Loucy (cell line): Measurements from ENCODE around the gene GJA3.

Experiments
- H2AFZ ChIP-seq: fragments of 200-600 bp; sonication (generic); 2 replicates; pipeline ENCODE4 v1.6.0; 2016; ENCODE audit warnings: antibody characterized with exemption, mild to moderate bottlenecking, low read length, moderate library complexity
- H3F3A ChIP-seq: fragments of 200-600 bp; 2 replicates; pipeline ENCODE4 v1.6.0; 2016; ENCODE audit warnings: antibody characterized with exemption, low read depth, mild to moderate bottlenecking
- H3K27me3 ChIP-seq: fragments of 200-600 bp; sonication (generic); 2 replicates; pipeline ENCODE4 v1.6.1; 2014; ENCODE audit warnings: low read length, mild to moderate bottlenecking; ENCODE audit not compliant: insufficient read depth, poor library complexity, severe bottlenecking
- H3K36me3 ChIP-seq: fragments of 200-600 bp; sonication (generic); 2 replicates; pipeline ENCODE4 v1.6.1; 2016; ENCODE audit warnings: low read length; ENCODE audit not compliant: insufficient read depth
- H3K4me1 ChIP-seq: fragments of 200-600 bp; sonication (generic); 2 replicates; pipeline ENCODE4 v1.5.1; 2014; ENCODE audit warnings: low read length, mild to moderate bottlenecking; ENCODE audit not compliant: insufficient read depth, poor library complexity, severe bottlenecking
- H3K4me2 ChIP-seq: fragments of 200-600 bp; sonication (generic); 2 replicates; pipeline ENCODE4 v1.6.0; 2014; ENCODE audit warnings: antibody characterized with exemption, low read length, low read depth, mild to moderate bottlenecking; ENCODE audit not compliant: poor library complexity, severe bottlenecking
- H3K4me3 ChIP-seq: fragments of 200-600 bp; sonication (generic); 2 replicates; pipeline ENCODE4 v1.5.1; 2014; ENCODE audit warnings: low read length, mild to moderate bottlenecking, mixed read lengths; ENCODE audit not compliant: poor library complexity, severe bottlenecking
- H3K79me2 ChIP-seq: fragments of 200-600 bp; sonication (generic); 2 replicates; pipeline ENCODE4 v1.6.1; 2014; ENCODE audit warnings: low read length; ENCODE audit not compliant: insufficient read depth
- H3K9ac ChIP-seq: fragments of 200-600 bp; sonication (generic); 2 replicates; pipeline ENCODE4 v1.6.0; 2014; ENCODE audit warnings: mild to moderate bottlenecking, low read depth, low read length, moderate library complexity; ENCODE audit not compliant: poor library complexity, severe bottlenecking
- H3K9me2 ChIP-seq: fragments of 200-600 bp; sonication (generic); replicated peaks from 2 replicates; pipeline ENCODE4 v1.6.1; 2016; ENCODE audit warnings: low read depth, low read length, mixed read lengths
- H3K9me3 ChIP-seq: fragments of 200-600 bp; sonication (generic); 2 replicates; pipeline ENCODE4 v1.6.1; 2014; ENCODE audit warnings: mild to moderate bottlenecking, antibody characterized with exemption, low read length, low read depth; ENCODE audit not compliant: insufficient read depth
- H4K20me1 ChIP-seq: fragments of 200-600 bp; sonication (generic); 2 replicates; pipeline ENCODE4 v1.6.0; 2014; ENCODE audit warnings: antibody characterized with exemption, low read length, mild to moderate bottlenecking; ENCODE audit not compliant: insufficient read depth, poor library complexity, severe bottlenecking
- EZH2phosphoT487 ChIP-seq: fragments of 200-600 bp; IDR thresholded peaks from 2 replicates; pipeline ENCODE4 v1.6.1; 2018; ENCODE audit warnings: antibody characterized with exemption, mild to moderate bottlenecking, moderate library complexity, borderline replicate concordance
- TF ChIP-seq, protein P1 (sequence below): fragments of 200-600 bp; sonication (generic); conservative IDR thresholded peaks from 2 replicates; pipeline ENCODE4 v1.5.1; 2014; ENCODE audit warnings: mild to moderate bottlenecking, antibody characterized with exemption, low read length

Gene GJA3

DNA sequence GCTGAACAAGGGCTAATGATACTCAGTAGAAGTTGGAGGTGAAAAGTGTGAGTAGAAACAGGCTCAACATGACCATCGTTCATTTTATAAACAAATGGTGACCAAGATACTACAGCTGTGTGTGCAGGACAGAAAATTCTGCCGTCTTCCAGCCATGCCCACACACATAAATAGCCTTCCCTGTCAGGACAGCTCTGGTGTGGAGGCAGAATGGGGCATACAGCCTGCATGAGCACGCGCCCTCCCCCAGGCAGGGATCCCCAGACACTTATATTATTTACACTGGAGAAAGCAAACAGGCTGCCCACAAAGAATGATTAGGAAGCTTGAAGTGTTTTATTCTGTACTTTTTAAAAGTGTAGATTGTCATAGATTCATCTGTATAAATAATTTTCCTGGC lies 20.4 kb downstream of the GJA3 start:
- Histone ChIP-seq H3K36me3 (no peaks in the 10 kb centered on the region), H3F3A (no peaks in the 10 kb centered on the region), H2AFZ (no peak overlapping the region), H3K4me2 (no peak overlapping the region), H3K27me3 (no peaks in the 10 kb centered on the region), H3K4me1 (no peaks in the 10 kb centered on the region), H3K4me3 (no peak overlapping the region), H3K79me2 (no peaks in the 10 kb centered on the region), H3K9me3 (no peaks in the 10 kb centered on the region), H3K9me2 (no peaks in the 10 kb centered on the region), H4K20me1 (no peaks in the 10 kb centered on the region), H3K9ac (no peak overlapping the region)
- no peak for TF ChIP-seq EZH2phosphoT487
- TF ChIP-seq, protein P1, sequence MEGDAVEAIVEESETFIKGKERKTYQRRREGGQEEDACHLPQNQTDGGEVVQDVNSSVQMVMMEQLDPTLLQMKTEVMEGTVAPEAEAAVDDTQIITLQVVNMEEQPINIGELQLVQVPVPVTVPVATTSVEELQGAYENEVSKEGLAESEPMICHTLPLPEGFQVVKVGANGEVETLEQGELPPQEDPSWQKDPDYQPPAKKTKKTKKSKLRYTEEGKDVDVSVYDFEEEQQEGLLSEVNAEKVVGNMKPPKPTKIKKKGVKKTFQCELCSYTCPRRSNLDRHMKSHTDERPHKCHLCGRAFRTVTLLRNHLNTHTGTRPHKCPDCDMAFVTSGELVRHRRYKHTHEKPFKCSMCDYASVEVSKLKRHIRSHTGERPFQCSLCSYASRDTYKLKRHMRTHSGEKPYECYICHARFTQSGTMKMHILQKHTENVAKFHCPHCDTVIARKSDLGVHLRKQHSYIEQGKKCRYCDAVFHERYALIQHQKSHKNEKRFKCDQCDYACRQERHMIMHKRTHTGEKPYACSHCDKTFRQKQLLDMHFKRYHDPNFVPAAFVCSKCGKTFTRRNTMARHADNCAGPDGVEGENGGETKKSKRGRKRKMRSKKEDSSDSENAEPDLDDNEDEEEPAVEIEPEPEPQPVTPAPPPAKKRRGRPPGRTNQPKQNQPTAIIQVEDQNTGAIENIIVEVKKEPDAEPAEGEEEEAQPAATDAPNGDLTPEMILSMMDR, result no peak

DNA sequence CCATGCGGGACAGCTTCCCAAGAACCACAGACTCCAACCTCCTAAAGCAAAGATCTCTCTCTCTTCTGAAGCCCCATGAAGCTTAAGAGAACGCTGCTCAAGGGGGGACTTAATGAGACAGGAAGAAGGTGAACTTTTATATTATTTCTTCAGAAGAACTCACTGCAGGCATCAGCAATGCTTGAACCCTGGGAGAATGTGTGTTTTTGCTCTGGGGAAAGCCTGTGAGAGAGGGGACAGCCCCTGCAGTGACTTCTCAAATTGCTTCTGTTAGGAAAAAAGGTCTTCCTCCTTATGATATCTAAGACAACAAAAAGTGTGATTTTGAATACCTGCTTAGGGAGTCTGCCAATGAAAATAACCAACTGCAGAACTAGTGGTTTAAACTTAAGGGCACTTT lies 23.0 kb downstream of the GJA3 start:
- Histone ChIP-seq H3K36me3 (no peaks in the 10 kb centered on the region), H2AFZ (no peak overlapping the region), H3K4me3 (no peak overlapping the region), H4K20me1 (no peaks in the 10 kb centered on the region), H3F3A (no peaks in the 10 kb centered on the region), H3K4me2 (no peak overlapping the region), H3K9me2 (no peaks in the 10 kb centered on the region), H3K9ac (no peak overlapping the region), H3K9me3 (no peaks in the 10 kb centered on the region), H3K4me1 (no peaks in the 10 kb centered on the region), H3K79me2 (no peaks in the 10 kb centered on the region), H3K27me3 (no peaks in the 10 kb centered on the region)
- TF ChIP-seq EZH2phosphoT487, result no peak
- TF ChIP-seq, protein P1, result no peak

DNA sequence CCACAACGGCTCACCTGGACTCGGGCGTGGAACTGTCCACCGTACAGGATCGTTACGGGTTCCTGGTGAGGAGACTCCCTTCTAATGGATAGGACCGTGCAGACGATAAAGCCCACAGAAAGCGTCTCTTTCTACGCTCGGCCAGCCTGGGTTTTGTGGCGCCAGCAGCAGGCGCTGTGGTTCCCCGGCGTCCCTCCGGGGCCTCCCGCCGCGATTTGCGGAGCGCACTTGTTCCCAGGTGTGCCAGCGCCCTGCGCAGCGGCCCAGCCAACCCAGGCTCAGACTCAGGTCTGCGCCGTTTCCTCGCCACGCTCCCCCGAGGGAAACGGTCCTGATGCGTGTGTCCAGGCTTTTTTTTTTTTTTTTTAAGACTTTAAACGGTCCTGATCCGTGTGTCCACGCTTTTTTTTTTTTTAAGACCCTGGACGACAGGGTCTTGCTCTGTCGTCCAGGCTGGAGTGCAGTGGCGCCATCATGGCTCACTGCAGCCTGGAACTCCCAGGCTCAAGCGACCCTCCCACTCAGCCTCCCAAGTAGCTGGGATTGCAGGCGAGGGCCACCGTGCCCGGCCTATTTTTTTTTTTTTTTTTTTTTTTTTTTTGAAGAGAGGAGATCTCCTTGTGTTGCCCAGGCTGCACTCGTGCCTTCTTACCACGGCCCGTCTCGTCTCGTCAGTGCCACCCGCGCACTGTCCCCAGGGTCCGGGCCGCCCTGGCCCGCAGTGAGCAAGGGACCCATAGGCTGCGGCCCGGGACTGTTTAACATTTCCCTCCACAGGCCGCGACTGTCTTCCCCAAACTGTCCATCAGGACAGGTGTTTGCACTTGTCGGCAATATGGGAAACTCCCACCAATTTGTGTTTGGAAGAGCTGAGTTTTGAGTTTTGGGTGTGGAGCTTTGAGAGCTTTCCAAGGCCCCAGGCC lies 23.8 kb downstream of the GJA3 start:
- Histone ChIP-seq H3F3A (no peaks in the 10 kb centered on the region), H3K9me3 (no peaks in the 10 kb centered on the region), H3K27me3 (no peaks in the 10 kb centered on the region), H3K9ac (no peak overlapping the region), H3K4me3 (no peak overlapping the region), H3K79me2 (no peaks in the 10 kb centered on the region), H3K4me2 (no peak overlapping the region), H3K36me3 (no peaks in the 10 kb centered on the region), H4K20me1 (no peaks in the 10 kb centered on the region), H2AFZ (no peak overlapping the region), H3K4me1 (no peaks in the 10 kb centered on the region), H3K9me2 (no peaks in the 10 kb centered on the region)
- no peak for TF ChIP-seq EZH2phosphoT487
- TF ChIP-seq, protein P1, result no peak
